Neural cell (in vitro differentiated cells): ENCODE data around the gene MEX3B.

Experiments used
- EP300 ChIP-seq: fragments of 450-650 bp; conservative IDR thresholded peaks from 2 replicates; pipeline ENCODE4 v1.6.1; 2014; ENCODE audit warnings: antibody characterized with exemption, mild to moderate bottlenecking, moderate library complexity; ENCODE audit not compliant: poor library complexity, severe bottlenecking
- TF ChIP-seq, protein P1 (sequence below): IDR thresholded peaks from 2 replicates; pipeline ENCODE4 v1.6.1; 2012; ENCODE audit warnings: borderline replicate concordance

GRCh38 chr15:82058026-82058425, 12.2 kb upstream of the MEX3B start:
- no peak for TF ChIP-seq EP300
- TF ChIP-seq, protein P1, sequence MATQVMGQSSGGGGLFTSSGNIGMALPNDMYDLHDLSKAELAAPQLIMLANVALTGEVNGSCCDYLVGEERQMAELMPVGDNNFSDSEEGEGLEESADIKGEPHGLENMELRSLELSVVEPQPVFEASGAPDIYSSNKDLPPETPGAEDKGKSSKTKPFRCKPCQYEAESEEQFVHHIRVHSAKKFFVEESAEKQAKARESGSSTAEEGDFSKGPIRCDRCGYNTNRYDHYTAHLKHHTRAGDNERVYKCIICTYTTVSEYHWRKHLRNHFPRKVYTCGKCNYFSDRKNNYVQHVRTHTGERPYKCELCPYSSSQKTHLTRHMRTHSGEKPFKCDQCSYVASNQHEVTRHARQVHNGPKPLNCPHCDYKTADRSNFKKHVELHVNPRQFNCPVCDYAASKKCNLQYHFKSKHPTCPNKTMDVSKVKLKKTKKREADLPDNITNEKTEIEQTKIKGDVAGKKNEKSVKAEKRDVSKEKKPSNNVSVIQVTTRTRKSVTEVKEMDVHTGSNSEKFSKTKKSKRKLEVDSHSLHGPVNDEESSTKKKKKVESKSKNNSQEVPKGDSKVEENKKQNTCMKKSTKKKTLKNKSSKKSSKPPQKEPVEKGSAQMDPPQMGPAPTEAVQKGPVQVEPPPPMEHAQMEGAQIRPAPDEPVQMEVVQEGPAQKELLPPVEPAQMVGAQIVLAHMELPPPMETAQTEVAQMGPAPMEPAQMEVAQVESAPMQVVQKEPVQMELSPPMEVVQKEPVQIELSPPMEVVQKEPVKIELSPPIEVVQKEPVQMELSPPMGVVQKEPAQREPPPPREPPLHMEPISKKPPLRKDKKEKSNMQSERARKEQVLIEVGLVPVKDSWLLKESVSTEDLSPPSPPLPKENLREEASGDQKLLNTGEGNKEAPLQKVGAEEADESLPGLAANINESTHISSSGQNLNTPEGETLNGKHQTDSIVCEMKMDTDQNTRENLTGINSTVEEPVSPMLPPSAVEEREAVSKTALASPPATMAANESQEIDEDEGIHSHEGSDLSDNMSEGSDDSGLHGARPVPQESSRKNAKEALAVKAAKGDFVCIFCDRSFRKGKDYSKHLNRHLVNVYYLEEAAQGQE: no peak
